HG02973 (cell line): ENCODE measurements around the gene PRR33.

Experiments used
- ATAC-seq: cut with Tn5 transposase; IDR thresholded peaks from one replicate; pipeline ENCODE4 v1.9.1; 2021; ENCODE audit warnings: moderate library complexity; ENCODE audit not compliant: unreplicated experiment

The PRR33 gene

DNA sequence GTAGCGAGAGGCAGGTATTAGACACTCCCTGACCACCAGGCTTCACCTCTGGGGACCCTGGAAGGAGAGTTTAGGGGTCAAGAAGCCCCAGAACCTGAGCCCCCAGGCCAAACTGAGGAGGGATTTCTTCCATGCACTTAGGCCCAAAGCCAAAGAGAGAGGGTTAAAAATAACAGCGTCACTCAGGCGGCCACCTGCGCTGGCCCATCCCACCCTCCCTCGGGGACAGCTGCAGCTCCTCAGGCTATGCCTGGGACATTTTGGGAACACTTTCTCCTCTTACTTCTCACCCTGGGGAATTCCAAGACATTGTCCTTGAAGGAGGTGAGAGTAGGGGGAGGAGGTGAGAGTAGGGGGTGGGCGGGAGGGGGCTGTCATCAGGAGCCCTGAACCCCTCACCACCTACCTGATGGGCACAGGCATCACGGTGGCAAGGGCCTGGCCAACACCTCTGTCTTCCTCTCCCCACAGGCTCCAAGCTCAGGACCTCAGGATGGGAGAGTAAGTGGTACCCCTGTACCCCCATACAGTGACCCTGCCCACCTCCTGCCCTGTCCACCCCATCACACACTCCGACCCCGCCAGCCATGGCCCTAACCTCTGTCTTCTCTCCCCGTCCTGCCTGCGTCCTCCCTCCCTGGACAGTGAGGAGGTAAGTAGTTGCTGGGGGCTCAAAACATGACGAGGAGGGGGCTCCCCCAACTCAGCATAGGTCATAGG lies 52.3 kb downstream of the PRR33 start:
- no peak for ATAC-seq

DNA sequence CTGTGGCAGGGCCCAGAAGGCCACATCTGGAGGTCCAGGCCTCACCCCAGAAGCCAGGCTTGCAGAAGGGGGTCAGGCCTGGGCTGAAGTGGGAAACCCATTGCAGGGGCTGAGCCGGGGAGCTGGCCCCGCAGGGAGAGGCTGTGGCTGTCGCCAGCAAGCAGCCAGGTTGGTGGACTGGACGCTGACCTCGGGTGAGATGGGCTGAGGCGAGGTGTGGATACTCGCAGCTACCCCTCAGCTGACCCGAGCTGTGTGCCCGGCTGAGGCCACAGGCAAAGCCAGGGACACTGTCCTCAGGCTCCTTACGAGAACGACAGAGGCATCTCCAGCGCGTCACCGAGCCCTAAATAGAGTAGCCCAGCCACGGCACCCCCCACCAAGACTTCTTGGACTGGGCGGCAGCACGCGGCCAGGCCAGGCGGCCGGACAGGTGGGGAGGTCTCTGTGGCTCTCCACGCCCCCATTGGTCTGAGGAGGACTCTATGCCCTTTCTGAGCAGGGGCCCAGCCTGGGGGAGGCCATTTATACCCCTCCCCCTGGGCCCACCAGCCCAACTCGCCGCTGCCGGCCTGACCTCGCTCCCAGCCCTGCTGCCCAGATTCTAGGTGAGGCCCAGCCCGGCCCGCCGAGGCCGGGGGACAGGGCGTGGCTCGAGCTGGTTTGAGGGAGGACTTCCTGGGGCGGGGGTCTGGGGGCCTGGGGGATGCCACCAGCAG lies 53.1 kb downstream of the PRR33 start, which contains the start of gene TNNI2:
Gene TNNI2, plus strand, starts transcription at position 556 of the 719 bp plus-strand sequence. CDS start 716 bp downstream, outside the sequence.
- no peak for ATAC-seq
